NK-92 (cell line): ENCODE data around the gene OTULINL.
"Not testable (repeated sequence)": the region's sequence is repeated elsewhere in the genome, so short reads cannot be mapped to it uniquely, and the experiment has no call there.

ENCODE experiments used
- DNase-seq: peaks from one replicate; lab custom pipeline; 2025; ENCODE audit not compliant: unreplicated experiment; lab: John Stamatoyannopoulos, UW

The OTULINL gene

DNA sequence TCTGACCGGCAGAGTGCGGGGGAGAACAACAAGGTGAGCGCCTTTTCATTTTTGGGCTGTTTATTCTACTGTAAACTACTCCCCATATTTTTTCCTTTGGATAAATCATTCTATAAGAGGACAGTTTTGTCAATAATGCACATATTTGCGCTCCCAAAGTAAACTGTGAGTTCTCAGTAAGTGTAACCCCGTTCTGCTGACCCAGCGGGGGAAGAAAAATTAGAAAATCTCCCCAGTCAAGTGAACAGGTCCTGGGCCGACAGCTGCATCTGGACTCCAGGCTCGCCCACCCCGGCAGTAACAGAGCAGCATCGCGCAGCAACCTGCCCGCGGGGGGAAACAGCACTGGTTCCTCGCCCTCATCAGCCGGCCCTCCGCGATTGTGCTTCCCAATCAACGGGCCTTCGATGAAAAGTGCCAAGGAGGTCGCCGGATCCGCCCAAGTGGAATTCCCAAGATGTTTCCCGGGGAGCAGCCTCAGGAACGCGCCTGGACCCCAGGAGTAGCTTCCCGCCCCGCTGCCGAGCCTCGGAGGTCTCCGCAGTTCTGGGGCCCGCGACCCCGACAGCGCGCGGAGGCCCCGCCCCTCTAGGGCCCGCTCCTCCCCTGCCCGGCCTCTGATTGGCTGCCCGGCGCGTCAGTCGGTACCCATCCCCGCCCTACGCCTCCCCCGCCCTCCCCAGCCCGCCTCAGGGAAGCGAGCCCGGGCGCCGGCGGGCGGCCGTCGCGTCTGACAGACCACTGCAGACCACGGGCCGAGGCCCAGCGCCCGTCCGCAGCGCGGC is at the start of gene OTULINL:
Gene OTULINL, plus strand, starts transcription at position 687 of the 785 bp plus-strand sequence. CDS start 103 bp downstream, outside the sequence.
- no peak for DNase-seq

DNA sequence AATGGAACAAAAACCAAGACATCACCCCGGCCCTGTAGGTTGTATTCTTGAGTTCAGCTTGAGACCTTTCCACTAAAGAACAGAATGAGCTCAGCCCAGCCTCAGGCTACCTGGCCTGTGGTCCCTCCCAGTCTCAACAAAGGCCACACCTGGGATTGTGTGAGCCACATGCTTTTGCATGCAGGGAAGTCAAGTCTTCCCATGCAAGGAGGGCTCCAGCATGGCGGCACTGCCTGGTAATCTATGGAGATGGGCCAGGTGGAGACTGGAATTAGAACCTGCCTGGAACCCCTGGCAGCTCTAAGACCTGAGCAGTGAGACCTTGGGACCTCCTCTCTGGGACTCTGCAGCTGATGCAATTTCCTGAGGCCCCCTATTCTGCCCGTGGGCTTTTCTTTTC is 49.4 kb upstream of the OTULINL start:
- no peak for DNase-seq

DNA sequence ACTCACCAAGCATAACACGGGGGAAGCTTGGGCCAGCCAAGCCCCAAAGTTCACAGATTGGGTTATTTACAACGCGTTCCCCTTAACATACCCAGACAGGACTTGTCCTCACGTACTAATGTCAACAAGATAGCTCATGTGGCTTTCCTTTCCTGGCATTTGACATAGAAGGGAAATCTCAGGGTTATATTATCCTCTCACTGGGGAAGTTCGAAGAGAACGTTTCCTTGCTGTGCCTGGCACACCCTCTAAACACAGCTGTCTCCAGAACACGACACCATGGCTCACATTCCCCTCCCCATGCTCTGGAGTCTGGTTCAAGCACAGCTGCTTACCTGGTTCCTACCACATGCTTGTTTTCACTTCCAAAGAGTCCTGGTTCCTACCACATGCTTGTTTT is 46.8 kb upstream of the OTULINL start:
- DNase-seq: no peak

DNA sequence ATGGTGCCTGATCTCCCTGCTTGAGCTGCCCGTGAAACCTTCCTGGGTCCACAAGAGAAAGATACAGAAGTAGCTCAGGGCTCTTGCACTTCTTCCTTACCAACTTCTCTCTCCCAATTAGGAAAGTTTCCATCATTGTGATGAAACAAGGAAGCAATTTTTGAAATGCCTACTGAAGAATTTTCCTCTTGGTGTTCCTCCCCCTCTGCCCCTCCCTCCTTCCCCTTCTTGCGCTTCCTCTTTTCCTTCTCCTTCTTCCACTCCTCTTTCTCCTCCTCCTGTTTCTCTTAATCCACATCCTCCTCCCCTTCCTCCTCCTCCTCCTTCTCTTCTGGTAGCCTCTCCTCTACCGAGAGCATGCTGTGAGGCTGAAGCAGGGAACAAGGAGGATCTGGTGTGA is 36.3 kb upstream of the OTULINL start:
- no peak for DNase-seq

DNA sequence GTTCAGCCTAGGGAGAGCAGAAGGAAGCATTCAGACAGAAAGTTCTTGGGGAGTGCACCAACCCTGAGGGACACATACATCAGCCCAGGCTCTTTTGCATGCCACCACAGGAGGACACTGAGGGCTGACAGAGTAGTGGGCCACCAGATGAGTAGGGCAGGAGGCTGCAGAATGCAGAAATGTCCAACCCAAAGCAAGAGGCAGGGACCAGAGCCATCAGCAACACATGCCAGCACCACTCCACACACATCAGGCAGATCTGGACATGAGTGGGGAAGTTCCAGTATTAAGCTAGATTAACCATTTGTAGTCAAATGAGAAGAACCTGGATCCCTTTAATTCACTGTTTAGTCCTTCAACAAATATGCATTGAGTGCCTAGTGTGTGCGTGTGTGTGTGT is 35.7 kb upstream of the OTULINL start:
- DNase-seq: no peak

DNA sequence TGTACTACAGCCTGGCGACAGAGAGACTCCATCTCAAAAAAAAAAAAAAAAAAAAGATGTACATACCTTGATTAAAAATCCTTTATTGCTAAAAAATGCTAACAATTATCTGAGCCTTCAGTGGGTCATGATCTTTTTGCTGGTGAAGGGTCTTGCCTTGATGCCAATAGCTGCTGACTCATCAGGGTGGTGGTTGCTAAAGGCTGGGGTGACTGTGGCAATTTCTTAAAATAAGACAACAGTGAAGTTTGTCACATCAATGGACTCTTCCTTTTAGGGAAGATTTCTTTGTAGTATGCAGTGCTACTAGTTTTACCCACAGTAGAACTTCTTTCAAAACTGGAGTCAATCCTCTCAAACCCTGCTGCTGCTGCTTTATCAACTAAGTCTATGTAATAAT is 33.9 kb upstream of the OTULINL start:
- no peak for DNase-seq

DNA sequence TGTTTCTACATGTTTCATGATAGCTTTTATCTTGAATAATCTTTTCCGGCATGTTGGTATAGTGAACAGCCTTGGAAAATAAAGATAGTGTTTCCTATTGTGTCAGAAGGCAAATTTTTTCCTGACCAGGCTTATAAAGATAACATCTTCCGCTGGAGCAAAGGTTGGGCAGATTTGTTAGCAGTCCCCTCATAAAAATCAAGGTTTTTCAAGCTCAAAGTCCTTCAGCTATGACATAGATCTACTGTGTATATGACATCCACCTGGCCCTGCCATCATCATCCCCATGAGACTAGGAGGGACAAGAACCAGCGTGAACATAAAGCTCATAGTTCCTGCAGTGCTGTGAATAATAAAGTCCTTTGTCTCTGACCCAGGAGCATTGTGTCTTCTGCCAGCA is 30.4 kb upstream of the OTULINL start:
- no peak for DNase-seq

DNA sequence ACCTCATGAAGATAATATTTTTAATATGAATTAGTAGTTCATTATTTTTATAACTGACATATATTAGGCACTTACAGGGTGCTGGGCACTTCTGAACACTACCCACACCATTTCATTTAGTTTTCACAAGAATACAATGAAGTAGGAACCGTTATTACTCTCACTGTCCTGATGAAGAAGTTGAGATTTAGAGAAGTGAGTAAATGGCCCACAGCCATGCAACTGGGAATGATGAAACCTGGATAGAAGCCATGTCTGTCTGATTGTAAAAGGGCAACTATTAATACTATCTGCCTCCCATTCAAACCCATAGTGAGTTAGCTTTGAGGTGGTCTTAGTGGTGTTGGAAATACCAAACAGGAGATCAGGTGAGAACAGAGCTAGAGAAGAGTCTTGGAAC is 29.6 kb upstream of the OTULINL start:
- DNase-seq: no peak

DNA sequence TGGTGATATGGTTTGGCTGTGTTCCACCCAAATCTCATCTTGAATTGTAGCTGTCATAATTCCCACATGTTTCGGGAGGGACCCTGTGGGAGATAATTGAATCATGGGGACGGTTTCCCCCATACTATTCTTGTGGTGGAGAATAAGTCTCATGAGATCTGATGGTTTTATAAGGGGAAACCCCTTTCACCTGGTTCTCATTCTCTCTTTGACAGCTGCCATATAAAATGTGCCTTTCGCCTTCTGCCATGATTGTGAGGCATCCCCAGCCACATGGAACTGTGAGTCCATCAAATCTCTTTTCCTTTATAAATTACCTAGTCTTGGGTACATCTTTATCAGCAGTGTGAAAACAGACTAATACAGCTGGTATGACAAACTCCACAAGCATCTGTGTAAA is 27.3 kb upstream of the OTULINL start:
- not testable (repeated sequence) for DNase-seq

DNA sequence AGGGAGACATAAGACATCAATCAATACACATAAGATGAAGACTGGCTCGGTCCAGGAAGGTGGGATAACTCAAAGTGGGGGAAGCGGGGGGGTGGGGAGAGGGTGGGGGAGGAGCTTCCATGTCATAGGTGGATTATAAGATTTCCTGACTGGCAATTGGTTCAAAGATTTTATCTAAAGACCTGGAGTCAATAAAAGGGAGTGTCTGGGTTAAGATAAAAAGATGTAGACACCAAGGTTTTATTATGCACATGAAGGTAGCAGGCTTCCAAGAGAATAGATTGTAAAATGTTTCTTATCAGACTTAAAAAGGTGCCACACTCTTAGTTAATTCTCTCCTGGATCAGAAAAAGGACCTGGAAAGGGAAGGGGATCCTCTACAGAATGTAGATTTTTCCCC is 25.6 kb upstream of the OTULINL start:
- no peak for DNase-seq

DNA sequence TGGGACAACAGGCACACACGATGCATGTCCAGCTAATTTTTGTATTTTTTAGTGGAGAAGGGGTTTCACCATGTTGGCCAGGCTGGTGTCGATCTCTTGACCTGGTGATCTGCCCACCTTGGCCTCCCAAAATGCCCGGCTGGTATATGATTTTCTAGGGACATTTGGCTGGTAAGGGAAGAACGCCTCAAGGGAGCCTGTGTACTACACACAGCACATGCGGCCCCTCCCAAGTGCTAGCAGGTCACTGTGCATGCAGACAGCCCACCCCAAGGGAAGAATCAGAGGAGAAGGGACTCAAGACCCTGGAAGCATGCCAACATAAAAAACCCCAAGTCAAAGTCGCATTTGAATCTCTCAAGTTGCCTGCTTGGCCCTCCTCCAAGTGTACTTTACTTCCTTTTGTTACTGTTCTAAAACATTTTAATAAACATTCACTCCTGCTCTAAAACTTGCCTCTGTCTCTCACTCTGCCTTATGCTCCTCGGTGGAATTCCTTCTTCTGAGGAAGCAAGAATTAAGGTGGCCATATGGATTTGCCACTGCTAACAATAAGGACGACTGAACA is 24.3 kb upstream of the OTULINL start:
- no peak for DNase-seq

DNA sequence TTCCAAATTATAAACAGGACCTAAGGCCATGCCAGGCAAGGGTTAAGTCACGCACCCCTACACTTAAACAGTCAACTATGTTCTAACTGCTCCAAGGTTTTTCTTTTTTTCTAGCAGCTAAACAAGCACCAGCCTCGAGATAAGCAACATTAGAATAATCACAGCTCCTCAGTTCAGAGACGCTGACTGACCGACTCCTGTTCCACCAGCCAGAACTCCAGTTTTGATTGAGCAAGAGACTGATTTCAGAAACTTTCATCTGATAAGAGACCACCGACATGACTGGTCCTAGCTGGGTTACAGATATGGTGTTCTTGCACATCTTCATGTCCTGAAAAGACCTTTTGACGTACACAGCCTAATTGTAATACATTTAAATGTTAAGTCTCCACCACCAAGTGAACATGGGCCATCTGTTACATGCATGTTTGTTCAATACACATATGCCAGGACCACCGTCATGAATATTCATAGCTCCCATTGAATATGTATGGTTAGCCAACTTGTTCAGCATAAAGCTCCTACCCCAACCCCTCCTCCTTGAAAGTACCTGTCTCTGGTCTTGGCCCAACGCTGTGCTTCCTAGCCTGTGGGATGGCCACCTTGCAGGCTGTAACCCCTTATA is 23.7 kb upstream of the OTULINL start:
- no peak for DNase-seq

DNA sequence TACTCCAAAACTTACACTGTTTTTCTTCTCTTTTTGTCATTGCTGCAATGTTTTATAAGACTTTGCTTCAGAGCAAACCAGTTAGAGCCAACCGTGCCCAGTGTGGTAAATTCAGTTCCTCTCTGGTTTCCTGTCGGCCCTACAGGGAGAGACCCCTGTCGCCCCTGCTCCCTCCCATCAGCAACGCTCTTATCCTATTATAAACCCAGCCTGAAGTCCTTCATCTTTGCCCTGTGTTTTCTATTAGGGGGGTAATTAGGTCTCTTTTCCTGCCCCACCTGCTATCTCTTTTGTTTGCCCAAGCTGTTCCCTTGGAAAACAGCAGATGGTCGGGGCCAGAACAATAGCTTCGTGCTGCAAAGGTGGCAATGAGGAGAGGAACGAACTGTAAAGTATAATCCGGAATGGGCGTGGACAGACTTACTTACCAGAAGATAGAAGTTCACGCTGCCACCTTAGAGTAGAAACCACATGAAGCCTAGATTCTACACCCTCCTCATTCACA is 21.4 kb upstream of the OTULINL start:
- DNase-seq: no peak

DNA sequence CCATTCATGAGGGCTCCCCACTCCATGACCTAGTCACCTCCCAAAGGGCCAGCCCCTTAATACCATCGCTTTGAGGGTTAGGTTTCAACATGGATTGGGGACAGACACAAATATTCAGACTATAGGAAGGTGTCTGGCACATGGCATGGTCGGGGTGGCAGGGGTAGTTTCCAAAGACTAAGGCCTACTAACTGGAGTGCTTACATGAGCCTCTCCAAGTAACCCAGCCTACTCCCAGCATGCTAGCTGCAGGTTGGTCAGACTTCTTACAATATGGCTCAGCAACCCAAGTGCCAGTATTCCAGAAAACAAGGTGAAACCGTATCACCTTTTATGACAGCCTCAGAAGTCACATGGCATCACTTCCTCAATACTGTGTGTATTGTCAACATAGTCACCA is 19.9 kb upstream of the OTULINL start:
- DNase-seq: no peak

DNA sequence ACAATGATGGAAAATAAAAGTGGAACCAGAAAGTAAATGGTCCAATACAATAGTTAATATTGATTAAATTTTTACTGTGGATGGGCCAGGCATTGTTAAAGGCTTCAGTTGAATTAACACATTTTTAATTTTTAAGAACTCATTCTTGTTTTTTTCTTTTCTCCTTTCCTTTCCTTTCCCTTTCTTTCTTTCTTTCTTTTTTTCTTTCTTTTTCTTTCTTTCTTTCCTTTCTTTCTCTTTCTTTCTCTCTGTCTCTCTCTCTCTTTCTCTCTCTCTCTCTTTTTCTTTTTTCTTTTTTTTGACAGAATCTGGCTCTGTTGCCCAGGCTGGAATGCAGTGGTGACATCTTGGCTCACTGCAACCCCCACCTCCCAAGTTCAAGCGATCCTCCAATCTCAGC is 13.3 kb upstream of the OTULINL start:
- no peak for DNase-seq

DNA sequence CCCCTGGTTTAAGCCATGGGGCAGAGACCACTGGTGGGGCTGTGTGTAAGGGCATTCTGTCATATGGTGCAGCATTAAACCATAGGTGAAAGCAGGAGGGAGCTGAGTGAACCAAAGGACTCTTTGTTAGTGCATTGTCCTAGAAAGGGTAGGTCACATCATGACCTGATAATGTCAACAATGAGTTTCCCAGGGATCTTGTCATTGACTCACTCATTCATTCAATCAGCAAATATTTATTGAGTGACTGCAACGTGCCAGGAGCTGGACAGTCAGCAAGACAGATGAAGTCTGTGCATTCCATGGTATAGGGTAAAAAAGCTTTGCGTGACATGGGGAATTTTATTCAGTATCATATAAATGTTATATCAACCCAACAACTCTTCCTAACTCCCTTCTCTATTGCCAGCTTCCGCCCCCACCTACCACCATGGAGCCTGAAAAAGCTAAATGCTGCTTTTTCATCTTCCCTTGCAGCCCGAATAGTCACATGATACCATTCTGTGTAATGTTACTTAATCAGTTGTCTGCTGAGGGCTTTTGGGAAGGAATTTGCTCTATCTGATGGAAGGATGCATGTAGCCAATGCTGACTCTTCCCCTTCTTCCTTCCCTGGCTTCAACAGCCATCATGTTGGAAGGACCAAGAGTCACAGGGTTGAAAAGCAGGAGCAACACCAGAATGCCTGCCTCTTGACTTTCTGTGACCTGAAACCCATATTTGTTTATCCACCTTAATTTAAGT is 11.5 kb upstream of the OTULINL start:
- DNase-seq: no peak

DNA sequence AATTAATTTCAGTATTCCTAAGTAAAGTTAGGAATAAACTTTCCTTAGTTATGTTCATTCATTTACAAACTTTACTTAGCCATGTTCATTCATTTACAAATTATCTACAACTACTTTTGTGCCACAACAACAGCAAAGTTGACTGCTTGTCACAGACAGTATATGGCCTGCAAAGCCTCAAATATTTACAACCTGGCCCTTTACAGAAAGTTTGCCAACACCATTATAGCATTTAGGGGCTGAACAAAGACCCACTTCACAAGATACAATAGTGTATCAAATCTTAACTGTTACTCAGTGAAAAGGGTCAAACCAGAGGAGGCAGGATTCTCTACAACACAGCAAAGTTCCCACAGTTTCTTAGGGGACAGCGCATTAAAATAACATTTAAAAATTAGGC is 9.7 kb upstream of the OTULINL start:
- no peak for DNase-seq

DNA sequence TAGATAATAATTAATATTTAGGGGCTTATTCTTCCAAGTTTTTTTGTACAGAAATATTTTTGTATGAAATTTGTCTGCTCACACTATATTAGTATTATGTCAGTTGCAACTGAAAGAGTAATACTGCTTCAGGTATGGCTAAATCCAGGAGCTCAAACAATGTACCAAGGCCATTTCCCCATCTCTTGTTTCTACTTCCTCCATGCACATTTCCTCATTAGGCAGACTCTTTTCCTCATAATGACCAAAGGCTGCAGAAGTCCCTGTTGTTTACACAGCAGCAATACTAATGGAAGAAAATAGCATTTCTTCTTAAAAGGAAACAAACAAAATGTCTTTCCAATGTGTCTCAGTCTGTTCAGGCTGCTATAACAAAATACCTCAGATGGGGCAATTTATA is 9.2 kb upstream of the OTULINL start:
- DNase-seq: no peak

DNA sequence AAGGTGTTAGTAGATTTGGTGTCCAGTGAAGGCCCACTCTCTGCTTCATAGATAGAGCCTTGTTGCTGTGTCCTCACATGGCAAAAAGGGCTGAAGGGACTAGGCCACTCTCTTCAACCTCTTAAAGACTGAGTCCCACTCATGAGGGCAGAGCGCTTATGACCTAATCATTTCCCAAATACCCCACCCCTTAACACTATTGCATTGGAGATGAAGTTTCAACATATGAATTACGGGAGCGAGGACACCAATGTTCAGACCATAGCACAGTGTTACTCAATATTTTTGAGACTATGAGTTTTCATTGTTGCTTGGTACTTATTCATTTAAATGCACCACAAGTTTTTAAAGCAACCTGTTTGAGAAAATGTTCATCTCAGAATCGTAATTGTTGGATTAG is 8.8 kb upstream of the OTULINL start:
- no peak for DNase-seq

DNA sequence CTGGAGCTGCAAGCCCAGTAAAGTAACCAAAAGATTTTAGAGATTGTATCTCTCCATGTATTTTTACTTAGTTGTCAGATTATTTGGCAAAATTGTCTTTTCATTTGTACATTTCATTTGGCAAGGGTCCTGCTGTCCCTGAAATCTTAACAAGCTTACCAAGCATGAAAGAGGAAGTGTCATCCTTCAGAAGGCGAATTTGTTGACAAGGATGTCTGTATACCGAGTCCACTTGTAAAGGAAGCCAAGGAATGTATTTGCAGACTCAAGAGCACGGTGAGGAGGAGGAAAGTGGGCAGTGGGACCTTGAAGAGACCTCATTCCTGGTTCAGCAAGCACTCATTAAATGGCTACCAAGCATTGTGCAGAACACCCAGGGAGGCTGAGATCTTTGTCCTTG is 7.5 kb upstream of the OTULINL start:
- DNase-seq: no peak

DNA sequence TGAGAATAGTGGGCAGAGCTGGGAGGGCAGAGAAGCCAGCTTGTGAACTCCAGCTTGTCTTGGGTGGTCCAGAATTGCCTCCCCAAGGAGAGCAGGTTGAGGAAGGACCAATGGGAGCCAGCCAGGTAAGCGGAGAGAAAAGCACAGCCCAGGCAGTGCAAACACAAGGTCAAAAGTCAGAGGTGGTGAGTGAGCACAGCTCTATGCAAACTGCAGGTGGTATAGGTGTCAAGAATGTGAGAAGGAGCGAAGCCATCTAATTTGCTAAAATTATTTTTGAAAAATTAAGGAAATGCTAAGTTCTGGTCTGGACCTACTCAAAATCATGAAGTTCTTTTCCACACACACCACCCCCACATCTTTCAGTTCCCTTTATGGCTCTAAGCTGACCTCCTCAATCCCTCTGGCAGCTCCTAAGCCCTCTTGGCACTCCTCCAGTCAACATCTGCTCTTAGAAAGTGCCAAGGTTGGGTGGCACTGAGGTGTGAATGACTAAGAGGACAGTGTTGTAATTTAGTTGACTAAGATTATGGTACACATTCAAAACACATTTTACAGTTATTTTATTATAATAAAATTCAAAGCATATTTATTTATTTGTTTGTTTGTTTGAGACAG is 6.6 kb upstream of the OTULINL start:
- no peak for DNase-seq
